HG03196 (cell line): ENCODE measurements around the gene HDGF.
A peak's percentile ranks its signal among the peaks of the same experiment; 100 is the strongest.

Experiments
- ATAC-seq: cut with Tn5 transposase; IDR thresholded peaks from one replicate; pipeline ENCODE4 v1.9.1; 2021; ENCODE audit not compliant: unreplicated experiment

Gene HDGF

DNA sequence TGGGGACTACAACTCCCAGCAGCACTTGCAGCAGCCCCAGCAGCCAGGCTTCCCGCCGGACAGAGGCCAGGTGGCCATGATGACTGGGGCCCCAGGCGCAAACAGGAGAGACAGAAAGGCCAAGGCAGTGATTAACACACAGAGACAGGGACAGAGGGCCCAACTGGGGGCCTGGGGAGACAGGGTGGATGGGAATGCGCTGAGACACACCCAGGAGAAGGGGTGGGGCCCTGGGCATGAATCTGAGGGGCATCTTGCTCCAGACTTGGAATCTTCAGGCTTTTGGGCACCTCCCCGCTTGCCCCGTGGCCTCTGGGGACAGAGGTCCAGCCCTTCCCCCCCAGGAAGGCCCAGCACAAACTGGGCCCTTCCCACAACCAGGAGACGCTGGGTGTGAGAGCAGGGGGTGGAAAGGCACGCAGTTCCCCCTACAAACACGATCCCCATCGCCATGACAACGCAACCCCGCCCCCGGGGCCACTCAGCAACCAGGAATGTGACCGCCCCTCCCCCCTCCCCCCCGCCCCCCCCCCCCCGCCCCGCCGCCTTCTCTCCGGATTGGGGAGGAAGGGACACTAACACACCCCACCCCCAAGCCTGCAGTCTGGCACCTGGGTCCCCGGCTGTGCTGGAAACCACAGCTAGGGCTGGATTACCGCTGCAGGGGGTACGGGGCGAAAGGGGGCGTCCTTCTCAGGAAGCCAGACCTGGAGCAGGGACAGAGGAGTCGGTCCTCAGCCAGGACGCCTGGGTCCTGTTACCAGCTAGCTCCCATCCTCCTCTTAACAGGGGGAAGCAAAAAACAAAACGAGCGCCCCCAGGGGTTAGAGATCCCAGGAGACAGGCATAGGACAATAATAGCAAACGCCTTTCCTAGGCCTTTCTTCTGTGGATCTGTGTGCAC is 4.5 kb downstream of the HDGF start:
- no peak for ATAC-seq

DNA sequence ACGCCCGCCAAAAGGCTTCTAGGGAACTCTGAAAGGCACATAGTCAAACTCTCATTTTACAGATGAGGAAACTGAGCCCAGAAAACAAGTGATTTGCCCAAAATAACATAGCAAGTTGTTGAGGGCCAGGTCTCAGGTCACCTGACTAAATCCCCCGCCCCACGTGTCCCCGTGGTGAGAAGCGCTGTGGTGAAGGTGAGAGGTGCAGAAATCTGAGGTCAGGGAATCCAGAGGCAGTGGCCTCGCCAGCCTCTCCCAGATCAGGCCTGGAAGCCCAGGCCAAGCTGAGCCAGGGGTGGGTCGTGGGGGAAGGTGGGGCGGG is 5.1 kb downstream of the HDGF start:
- ATAC-seq: no peak

DNA sequence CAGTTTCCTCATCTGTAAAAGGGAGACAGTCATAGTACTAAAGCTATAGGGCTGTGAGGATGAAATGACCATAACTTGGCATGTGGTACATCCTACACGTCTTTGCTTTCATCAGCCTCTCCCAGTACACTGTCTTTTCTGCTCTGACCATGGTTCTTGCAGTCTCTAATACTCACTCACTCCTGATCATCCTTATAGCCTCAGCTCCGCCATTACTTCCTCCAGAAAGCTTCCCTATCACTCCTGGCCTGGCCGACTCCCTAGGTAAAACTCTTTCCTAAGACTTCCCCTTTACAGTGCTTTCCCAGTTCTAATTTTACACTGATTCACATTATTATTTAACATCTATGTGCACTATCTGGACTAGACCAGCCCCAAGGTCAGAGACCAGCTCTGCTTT is 5.6 kb downstream of the HDGF start:
- ATAC-seq: no peak

DNA sequence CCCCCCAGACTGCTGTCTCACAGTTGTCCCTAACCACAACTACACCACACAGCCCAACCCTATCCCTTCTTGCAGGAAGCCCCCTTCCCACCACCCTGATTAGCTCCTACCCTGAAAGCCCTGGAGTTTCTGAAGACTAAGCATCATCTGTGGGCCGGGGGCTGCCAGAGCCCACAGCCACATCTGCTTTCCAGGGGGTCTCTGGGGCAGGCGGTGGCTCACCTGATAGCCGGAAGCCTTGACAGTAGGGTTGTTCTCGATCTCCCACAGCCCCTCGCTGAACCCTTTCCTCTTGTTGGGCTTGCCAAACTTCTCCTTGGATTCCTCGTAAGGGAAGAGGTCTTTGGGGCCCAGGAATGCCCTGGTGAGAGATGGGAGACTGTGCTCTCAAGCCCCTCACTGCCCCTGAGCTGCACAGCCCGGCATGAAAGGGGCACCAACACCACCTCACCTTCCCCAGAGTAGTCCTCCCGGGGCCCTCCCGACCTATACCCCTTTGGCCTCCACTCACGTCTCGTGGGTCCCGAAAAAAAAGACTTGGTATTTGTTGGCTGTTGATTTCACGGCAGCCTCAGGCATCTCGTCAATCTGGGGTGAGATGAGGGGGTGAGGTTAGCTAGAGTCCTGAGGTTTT is 6.6 kb downstream of the HDGF start:
- ATAC-seq: no peak

DNA sequence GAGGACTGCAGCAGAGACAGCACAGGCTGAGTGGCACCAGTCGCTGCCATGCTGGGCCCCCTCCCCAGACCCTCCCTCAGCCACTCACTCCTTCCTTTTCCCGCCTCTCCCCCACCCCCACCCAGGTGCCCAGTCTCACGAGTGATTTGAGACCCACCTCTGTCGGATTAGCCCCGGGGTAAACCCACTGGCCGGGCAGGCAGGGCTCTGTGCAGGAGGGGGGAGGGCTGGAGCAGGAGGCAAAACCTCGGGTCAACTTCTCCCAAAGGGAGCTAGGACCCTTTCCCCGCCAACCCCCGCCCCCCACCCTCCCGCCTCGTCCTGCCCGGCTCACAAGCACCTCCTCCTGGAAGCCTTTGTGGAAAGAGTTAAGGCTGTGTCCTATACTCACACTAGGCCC is 7.1 kb downstream of the HDGF start:
- ATAC-seq: no peak

DNA sequence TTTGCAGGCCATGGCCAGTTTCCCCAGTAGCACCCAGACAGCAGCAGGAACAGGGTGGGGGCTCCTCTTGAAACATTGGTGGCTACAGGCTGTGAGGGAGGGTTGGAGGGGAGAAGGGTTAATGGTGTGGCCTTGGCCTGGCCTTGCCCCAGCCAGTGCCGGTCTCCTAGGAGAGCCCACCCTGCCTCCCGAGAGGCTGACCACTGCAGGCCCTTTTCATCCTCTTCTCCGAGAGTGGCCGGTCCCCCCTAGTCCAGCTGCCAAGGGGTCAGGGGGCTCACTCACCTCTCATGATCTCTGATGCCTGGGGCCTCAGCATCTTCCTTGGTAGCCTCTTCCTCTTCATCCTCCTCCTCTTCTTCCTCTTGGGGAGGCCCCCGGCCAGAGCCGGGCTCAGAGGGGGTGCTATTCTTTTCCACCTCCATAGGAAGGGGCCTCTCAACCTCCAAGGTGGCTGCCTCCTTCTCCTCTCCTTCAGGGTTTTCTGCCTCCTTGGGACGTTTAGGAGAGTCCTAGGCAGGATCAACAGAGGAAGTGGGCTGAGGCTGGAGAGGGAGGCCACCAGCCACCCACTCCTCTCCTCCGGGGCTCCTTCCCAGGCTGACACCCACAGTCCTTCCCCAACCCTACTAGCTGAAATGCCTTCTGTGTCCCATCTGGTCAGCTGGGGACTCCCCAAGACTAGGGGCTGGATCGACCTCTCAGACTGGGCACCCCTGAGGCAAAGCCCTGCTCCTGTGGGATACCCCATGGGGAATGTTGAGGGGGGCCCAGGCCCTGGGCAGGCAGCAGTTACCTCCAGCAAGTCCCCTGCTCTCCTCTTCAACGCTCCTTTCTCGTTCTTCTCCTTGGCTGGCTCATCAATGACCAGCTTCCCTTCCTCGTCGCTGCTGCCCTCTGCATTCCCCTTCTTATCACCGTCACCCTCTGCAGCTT is 7.8 kb downstream of the HDGF start:
- no peak for ATAC-seq

DNA sequence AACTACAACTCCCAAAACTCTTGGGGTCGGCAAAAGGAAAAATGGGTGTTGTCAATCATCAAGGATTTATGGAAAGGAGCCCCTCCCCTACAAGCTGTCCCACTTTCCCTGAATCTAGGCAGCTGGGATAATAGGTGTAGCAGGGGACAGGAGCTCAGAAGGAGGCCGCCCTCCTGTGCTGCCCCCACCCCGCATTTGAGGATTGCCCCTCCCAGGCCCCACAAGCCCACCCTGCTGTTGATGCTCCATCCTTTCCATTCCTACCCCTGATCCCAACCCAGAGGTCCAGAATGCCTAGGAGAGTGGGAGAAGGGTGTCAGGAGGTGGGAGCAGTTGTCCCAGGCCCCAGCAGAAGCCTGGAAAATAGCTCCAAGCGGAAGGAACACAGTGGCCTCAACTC is 8.7 kb downstream of the HDGF start:
- ATAC-seq: no peak

DNA sequence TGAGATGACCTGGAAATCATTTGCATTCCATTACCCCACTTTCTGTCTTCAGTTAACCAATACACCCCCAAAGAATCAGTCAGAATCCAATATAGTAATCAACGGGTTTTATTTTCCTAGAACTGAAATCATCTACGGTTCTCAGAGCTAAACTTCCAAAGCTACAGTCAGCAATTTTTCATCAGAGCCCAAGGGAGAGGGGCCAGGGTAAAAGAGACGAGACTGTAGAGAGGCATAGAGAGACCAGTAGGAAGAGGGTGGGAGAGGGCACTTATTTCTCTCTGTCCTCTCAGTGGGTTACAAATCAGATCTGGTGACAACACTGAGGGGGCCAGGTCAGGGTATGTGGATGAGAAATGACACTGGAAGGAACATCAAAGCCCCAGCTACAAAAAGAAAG is 9.5 kb downstream of the HDGF start:
- no peak for ATAC-seq

DNA sequence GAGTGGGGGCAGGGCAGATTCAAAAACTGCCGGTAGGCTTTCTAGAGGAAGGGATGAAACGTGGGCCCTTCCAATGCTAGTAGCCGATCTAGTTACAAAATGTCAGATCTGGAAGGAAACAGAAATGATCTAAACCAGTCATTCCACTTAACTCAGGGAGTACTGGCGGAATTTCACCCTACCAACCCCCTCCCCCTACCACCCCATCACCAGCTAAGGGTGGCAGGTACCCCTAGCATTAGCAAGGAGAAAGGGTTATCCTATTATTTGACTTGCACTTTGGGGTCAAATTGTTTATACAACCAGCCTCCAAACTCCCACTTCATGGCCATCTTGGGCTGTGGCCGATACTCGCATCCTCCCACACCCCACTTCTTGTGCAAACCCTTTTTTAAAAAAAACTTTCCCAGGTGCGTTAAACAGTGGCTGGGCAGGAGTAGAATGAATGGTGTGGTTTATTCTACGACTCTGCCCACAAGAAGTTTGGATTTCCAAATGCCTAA is 9.9 kb downstream of the HDGF start:
- no peak for ATAC-seq

DNA sequence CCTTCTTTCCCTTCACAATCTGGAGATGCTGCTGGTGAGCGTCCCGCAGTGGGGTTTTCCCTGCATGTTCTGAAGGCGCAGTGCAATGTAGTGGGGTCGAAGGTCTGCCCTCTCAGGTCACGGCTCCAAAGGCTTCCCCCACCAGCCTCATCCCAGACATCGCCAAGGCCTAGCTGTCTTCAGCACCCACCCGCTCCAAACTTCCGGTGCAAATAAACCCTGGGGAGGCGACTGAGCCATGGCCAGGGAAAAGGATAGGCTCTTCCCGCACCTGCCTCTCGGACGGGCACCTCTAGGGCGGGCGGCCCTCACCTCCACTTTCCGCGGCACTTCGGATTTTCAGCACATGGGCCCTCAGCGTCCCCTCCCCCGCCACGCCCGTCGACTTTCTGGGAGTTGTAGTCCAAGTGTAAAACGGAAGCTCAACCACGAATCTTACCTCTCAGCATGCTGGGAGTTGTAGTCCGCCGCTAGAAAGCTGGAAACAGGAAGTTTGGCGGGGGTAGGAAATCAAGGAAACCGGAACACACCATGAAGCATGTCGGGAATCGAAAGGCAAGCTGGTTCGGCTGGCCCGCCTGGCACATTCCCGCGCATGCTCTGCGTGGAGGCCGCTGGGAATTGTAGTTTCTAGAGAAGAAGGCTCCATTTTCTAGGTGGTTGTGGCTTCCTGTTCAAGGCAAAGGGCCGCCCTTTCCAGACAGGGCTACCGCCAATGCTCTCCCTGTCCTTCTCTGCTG is 10.6 kb downstream of the HDGF start, which contains the start of gene MRPL24:
MRPL24 (minus strand) TSS at position 348 of the 740 bp plus-strand sequence. CDS start 2,384 bp downstream, outside the sequence.
- ATAC-seq: peak; percentile 81

DNA sequence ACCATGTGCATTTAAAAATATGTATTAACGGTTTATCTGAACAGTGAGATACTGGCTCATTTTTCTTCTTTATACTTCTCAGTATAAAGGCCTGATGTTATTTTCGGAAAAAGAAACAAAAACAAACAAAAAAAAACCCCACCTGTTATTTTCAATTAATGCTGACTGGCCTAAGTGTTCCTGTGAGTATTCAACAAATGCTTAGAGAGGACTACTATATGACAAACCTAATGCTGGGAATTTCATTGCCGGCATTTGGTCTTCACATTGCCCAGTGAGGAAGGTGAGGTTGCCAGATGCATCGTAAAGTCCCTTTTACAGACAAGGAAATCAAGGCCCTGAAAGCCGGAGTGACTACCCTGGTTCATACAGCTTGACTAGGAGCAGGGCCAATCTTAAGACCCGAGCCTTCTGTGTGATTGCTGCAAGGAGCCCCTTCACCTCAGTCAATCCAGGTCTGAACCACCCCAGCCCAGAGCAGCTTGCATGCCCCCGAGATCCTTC is 11.2 kb downstream of the HDGF start:
- peak; percentile 2 for ATAC-seq

DNA sequence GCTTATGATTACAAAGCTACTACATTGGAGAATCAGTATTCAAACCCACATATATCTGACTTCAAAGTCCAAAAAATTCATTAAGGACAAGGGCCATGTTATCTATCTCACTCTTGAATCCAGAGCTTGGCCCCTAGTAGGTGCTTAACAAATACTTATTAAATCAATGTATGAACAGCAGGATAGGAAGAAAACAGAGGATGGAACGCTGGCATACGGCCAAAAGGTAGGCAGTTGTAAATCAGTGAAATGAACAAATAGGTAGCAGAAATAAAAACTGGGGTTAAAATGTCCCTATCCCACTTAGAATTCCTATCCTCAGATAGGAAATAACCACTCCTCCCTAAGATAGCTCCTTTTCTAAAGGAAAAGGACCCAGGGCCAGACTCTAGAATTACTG is 12.6 kb downstream of the HDGF start:
- ATAC-seq: no peak

DNA sequence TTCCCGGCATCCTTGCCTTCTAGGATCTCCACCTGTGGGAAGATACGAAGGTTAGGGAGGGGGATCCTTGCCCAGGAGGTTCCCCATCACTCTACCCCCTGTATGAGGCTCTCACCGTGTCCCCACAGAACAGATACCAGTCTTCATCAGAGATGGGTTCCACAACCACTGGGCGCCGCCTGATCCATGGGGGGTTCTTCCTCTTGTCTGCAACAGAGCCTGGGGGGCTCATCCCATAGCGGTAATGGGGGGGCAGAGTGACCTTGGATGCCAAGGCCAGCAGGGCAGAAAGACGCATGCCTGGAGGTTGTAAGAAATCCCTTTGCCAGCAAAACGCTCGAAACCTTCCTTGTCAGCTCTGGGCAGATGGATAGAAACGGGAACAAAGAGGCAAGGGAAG is 13.1 kb downstream of the HDGF start:
- no peak for ATAC-seq

DNA sequence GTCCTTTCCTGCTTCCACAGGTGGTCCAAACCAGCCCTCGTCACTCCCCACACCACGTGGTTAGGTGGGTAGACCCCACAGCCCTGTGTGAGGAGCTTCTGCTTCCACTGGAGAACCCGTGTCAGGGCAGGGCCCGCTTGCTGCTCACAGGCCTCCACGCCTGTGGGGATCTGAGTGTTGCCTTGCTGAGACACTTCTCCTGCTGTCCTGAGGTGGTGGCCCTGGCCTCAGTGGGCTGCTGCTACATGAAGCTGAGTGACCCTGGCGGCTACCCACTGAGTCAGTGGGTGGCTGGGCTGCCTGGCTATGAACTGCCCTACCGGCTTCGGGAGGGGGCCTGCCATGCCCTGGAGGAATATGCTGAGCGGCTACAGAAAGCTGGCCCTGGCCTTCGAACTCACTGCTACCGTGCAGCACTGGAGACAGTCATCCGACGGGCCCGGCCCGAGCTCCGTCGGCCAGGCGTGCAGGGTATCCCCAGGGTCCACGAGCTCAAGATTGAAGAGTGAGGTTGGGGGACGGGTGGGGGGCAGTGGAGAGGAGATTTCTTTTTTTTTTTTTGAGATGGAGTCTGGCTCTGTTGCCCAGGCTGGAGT is 17.4 kb downstream of the HDGF start:
- no peak for ATAC-seq

DNA sequence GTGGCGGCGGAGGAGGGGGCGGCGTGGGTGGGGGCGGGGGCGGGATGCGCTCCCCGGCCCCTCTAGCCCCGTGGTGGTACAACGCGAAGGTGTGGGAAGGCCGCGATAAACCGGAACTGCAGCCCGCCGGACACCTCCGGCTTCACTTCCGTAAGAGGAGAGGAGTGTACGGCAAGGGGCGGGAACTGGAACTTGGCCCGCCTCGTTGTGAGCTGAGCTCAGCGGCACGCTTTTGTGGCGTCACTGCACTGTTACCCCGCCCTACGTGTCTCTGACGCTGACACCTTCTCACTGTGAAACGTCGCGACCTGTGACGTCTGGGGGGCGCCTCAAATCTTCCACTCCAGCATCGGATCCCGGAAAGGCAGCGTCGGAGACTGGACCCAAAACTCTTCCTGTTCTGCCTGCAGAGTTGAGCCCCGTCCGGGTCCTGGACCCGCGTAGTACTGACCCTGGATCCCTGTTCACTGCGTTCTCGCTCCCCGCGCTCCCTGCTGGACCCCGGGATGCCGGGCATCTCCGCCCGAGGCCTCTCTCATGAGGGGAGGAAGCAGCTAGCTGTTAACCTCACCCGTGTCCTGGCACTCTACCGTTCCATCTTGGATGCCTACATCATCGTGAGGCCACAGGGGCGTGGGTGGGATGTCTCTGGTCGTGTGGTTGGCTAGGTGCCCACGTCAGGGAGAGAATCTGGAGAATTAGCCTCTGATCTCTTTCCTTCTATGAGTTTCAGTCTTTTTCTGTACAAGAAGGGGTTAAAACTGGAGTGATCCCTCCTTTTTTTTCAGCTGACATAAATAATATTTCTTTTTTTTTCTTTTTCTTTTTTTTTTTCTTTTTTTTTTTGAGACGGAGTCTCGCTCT is 22.6 kb downstream of the HDGF start, which contains the start of gene ISG20L2:
ISG20L2 (minus strand) TSS at position 168 of the 864 bp plus-strand sequence. CDS start 1,114 bp downstream, outside the sequence.
- peak; percentile 81 for ATAC-seq

DNA sequence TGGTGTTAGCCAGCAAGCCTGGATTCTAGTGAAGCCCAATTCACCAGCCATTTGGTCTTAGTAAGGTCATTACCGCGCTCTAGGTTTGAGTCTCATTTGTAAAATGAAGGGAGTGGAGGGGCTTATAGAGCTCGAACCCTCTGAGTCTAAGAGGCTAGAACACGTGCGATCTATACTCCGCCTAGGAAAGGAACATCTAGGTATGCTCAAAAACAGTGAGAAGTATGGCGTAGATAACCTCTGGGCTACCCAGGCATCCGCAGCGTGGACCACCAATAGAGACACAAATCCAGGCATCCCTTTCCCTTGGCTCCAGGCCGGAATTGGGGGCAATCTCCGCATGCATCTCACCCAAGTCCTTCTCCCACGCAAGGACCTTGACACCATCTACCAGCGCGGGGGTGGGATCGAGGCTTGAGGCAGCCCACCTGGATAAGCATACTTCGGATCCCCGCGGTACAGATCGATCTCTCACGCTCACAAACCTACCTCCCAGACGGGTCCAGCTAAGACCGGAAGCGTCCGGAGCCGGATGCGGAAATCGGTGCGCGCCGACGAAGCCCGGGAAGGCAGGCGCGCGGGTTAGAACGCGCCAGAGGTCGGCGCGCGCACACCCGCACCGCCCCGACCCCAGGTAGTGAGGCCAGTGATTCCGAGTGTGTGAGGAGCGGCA is 23.4 kb downstream of the HDGF start, which contains the start of gene METTL25B:
METTL25B (plus strand) TSS at position 544 of the 673 bp plus-strand sequence. CDS start 636 bp downstream, outside the sequence.
- peak; percentile 52 for ATAC-seq

DNA sequence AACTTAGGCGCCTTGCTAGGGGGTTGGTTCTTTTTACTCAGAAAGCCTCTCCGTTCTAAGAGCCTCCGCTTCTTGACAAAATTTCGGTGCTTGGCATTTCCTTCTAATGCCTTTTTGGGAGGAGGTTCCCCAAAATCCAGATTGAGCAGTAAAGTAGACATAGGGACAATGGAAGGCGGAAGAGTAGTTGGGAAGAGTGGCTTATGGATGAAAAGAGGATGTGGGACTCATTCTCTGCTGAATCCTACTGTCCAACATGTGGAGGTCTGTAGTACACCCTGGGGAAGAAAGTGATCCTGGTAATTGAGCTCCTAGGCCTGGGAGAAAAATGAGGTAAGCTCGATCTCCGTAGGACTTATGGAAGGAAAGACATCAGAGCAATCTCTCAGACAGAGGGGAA is 24.0 kb downstream of the HDGF start:
- ATAC-seq: no peak

DNA sequence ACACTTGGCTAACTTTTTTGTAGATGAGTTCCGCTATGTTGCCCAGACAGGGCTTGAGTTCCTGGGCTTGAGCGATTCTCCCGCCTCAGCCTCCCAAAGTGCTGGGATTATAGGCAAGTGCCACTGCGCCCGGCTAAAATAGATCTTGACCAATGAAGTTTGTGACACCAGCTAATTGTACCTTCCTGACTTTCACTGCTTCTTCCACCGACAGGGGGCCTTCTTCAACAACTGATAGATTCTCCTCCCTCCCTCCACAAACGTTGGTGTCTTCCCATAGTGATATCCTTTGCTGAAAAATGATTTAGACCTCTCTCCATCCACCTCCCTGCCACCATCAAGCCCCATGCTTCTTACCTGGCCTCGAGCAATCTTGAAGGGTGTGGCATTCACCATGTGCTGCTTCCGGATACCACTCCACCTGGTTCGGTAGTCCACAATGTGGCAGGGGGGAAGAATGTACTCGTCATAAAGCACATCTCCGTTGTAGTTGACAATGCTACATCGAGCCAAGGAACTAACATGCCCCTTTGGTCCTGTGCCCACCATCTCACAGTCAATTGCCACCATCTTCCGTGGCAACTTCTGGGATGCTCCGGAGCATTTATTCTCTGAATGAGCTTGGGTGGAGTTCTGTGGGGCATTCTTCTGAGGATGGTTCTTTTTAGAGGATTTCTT is 24.8 kb downstream of the HDGF start:
- ATAC-seq: no peak
